MM.1S (cell line): ENCODE results near the gene IL10RB.
"Not testable (repeated sequence)": the region's sequence is repeated elsewhere in the genome, so short reads cannot be mapped to it uniquely, and the experiment has no call there.

ENCODE experiments used
- DNase-seq: peaks from one replicate; pipeline ENCODE4 v3.0.0-alpha.2; 2015
- H2AFZ ChIP-seq: fragments of 300-600 bp; sonication (generic); 2 replicates; pipeline ENCODE4 v1.6.0; 2016; ENCODE audit warnings: antibody characterized with exemption, low read length
- H3F3A ChIP-seq: fragments of 300-600 bp; sonication (generic); 2 replicates; pipeline ENCODE4 v1.6.1; 2016; ENCODE audit warnings: mild to moderate bottlenecking, antibody characterized with exemption, low read length, moderate library complexity, mixed read lengths; ENCODE audit not compliant: insufficient read depth
- H3K27ac ChIP-seq: fragments of 300-600 bp; sonication (generic); 2 replicates; pipeline ENCODE4 v1.5.1; 2016; ENCODE audit warnings: mild to moderate bottlenecking, low read length
- H3K27me3 ChIP-seq: fragments of 300-600 bp; sonication (generic); replicated peaks from 2 replicates; pipeline ENCODE4 v1.6.0; 2016; ENCODE audit warnings: low read length; ENCODE audit not compliant: insufficient read depth
- H3K36me3 ChIP-seq: fragments of 300-600 bp; sonication (generic); replicated peaks from 2 replicates; pipeline ENCODE4 v1.6.1; 2016; ENCODE audit warnings: mild to moderate bottlenecking, low read length, mixed read lengths; ENCODE audit not compliant: insufficient read depth
- H3K4me1 ChIP-seq: fragments of 300-600 bp; sonication (generic); 2 replicates; pipeline ENCODE4 v1.6.1; 2016; ENCODE audit warnings: low read length, mixed read lengths
- H3K4me2 ChIP-seq: fragments of 300-600 bp; sonication (generic); 2 replicates; pipeline ENCODE4 v1.6.0; 2016; ENCODE audit warnings: low read depth, low read length
- H3K4me3 ChIP-seq: fragments of 300-600 bp; sonication (generic); 2 replicates; pipeline ENCODE4 v1.5.1; 2016; ENCODE audit warnings: low read length, mixed read lengths
- H3K79me2 ChIP-seq: fragments of 300-600 bp; sonication (generic); 2 replicates; pipeline ENCODE4 v1.6.1; 2016; ENCODE audit warnings: mixed run types, low read length, mixed read lengths
- H3K9ac ChIP-seq: fragments of 300-600 bp; sonication (generic); 2 replicates; pipeline ENCODE4 v1.6.1; 2016; ENCODE audit warnings: low read length, mixed read lengths
- H3K9me2 ChIP-seq: fragments of 300-600 bp; sonication (generic); replicated peaks from 2 replicates; pipeline ENCODE4 v1.6.1; 2016; ENCODE audit warnings: mild to moderate bottlenecking, low read length, mixed read lengths; ENCODE audit not compliant: insufficient read depth
- H3K9me3 ChIP-seq: fragments of 300-600 bp; sonication (generic); replicated peaks from 2 replicates; pipeline ENCODE4 v1.6.1; 2016; ENCODE audit warnings: mild to moderate bottlenecking, low read length, mixed read lengths; ENCODE audit not compliant: insufficient read depth
- H4K20me1 ChIP-seq: fragments of 300-600 bp; sonication (generic); 2 replicates; pipeline ENCODE4 v1.6.1; 2016; ENCODE audit warnings: mild to moderate bottlenecking, low read length, moderate library complexity, mixed read lengths; ENCODE audit not compliant: insufficient read depth
- CTCF ChIP-seq: fragments of 300-600 bp; sonication (generic); IDR thresholded peaks from 2 replicates; pipeline ENCODE4 v1.5.1; 2016; ENCODE audit warnings: antibody characterized with exemption, low read length, mixed read lengths
- EZH2 ChIP-seq: fragments of 300-600 bp; sonication (generic); optimal IDR thresholded peaks from 2 replicates; pipeline ENCODE3; 2017; ENCODE audit warnings: low read depth, mild to moderate bottlenecking, antibody characterized with exemption, low read length, mixed read lengths
- EZH2phosphoT487 ChIP-seq: fragments of 300-600 bp; sonication (generic); IDR thresholded peaks from 2 replicates; pipeline ENCODE4 v1.6.1; 2018; ENCODE audit warnings: antibody characterized with exemption, low read length

IL10RB gene

GRCh38 chr21:33240404-33240803 is 25.8 kb upstream of the IL10RB start:
- H3K36me3 ChIP-seq: peaks cover 15% of the 10 kb centered on the region
- no peak overlapping the region for H2AFZ ChIP-seq
- H3K79me2 ChIP-seq: peaks cover 82% of the 10 kb centered on the region
- H3K4me1 ChIP-seq: peaks cover 56% of the 10 kb centered on the region
- TF ChIP-seq EZH2 (no peak), EZH2phosphoT487 (no peak), CTCF (no peak)
- H4K20me1 ChIP-seq: no peaks in the 10 kb centered on the region
- DNase-seq: no peak
- no peak overlapping the region for H3K9ac ChIP-seq
- H3K4me3 ChIP-seq: no peak overlapping the region
- no peak overlapping the region for H3K4me2 ChIP-seq
- H3K9me3 ChIP-seq: no peaks in the 10 kb centered on the region
- H3K27ac ChIP-seq: no peak overlapping the region
- H3K9me2 ChIP-seq: no peaks in the 10 kb centered on the region
- H3K27me3 ChIP-seq: no peaks in the 10 kb centered on the region
- H3F3A ChIP-seq: peaks cover 37% of the 10 kb centered on the region

- H3K9me3 ChIP-seq: no peaks in the 10 kb centered on the region
- H3K79me2 ChIP-seq: peaks cover 81% of the 10 kb centered on the region
- no peaks in the 10 kb centered on the region for H3K9me2 ChIP-seq
- peaks cover 46% of the 10 kb centered on the region for H3K4me1 ChIP-seq
- TF ChIP-seq EZH2phosphoT487: no peak
- no peak for TF ChIP-seq EZH2
- no peak for TF ChIP-seq CTCF
- H3K27me3 ChIP-seq: no peaks in the 10 kb centered on the region
- no peaks in the 10 kb centered on the region for H4K20me1 ChIP-seq
- H3K27ac ChIP-seq: no peak overlapping the region
- H3K36me3 ChIP-seq: peaks cover 24% of the 10 kb centered on the region
- H3K9ac ChIP-seq: no peak overlapping the region
- H2AFZ ChIP-seq: no peak overlapping the region
- no peak overlapping the region for H3K4me2 ChIP-seq
- peaks cover 26% of the 10 kb centered on the region for H3F3A ChIP-seq
- no peak for DNase-seq
- no peak overlapping the region for H3K4me3 ChIP-seq
Observed at GRCh38 chr21:33241846-33242245, 24.3 kb upstream of the IL10RB start.

- not testable (repeated sequence) for H3K9me3 ChIP-seq, H3K9ac ChIP-seq, H3K27me3 ChIP-seq, H3K9me2 ChIP-seq, H3K4me3 ChIP-seq, H4K20me1 ChIP-seq, H2AFZ ChIP-seq, H3K27ac ChIP-seq, DNase-seq, H3K4me2 ChIP-seq
- Histone ChIP-seq H3K36me3 (peaks cover 30% of the 10 kb centered on the region), H3K4me1 (peaks cover 36% of the 10 kb centered on the region), H3F3A (peaks cover 16% of the 10 kb centered on the region), H3K79me2 (peaks cover 81% of the 10 kb centered on the region)
Observed at GRCh38 chr21:33242846-33243245, 23.3 kb upstream of the IL10RB start.

GRCh38 chr21:33244082-33244778 is 21.9 kb upstream of the IL10RB start:
- peaks cover 39% of the 10 kb centered on the region for H3K36me3 ChIP-seq
- H3K27me3 ChIP-seq: no peaks in the 10 kb centered on the region
- H3K4me2 ChIP-seq: no peak overlapping the region
- TF ChIP-seq EZH2 (no peak), EZH2phosphoT487 (no peak)
- H3K9me3 ChIP-seq: no peaks in the 10 kb centered on the region
- no peak overlapping the region for H3K4me3 ChIP-seq
- no peak overlapping the region for H3K9ac ChIP-seq
- H3K27ac ChIP-seq: no peak overlapping the region
- no peak overlapping the region for H2AFZ ChIP-seq
- H3K9me2 ChIP-seq: no peaks in the 10 kb centered on the region
- peaks cover 27% of the 10 kb centered on the region for H3K4me1 ChIP-seq
- peaks cover 2% of the 10 kb centered on the region for H3F3A ChIP-seq
- H3K79me2 ChIP-seq: peaks cover 86% of the 10 kb centered on the region
- no peak for DNase-seq
- no peaks in the 10 kb centered on the region for H4K20me1 ChIP-seq
